HEK293 (cell line): ENCODE results near the gene POLR1B.

Source experiments
- BCL11B ChIP-seq: fragments of 450-650 bp; formaldehyde crosslinking; IDR thresholded peaks from 2 replicates; pipeline ENCODE4 v1.5.1; 2016; ENCODE audit warnings: low read depth, missing biosample characterization, missing genetic modification characterization
- HIC1 ChIP-seq: fragments of 450-650 bp; formaldehyde crosslinking; IDR thresholded peaks from 2 replicates; pipeline ENCODE4 v1.5.1; 2016; ENCODE audit warnings: missing biosample characterization, missing genetic modification characterization
- KLF1 ChIP-seq: fragments of 450-650 bp; formaldehyde crosslinking; IDR thresholded peaks from 2 replicates; pipeline ENCODE4 v1.5.1; 2016; ENCODE audit warnings: missing biosample characterization, missing genetic modification characterization
- KLF16 ChIP-seq: fragments of 450-650 bp; formaldehyde crosslinking; IDR thresholded peaks from 2 replicates; pipeline ENCODE4 v1.5.1; 2017; ENCODE audit warnings: missing biosample characterization, missing genetic modification characterization
- KLF9 ChIP-seq: fragments of 450-650 bp; formaldehyde crosslinking; IDR thresholded peaks from 2 replicates; pipeline ENCODE4 v1.5.1; 2016; ENCODE audit warnings: missing biosample characterization, missing genetic modification characterization, low read depth
- OVOL3 ChIP-seq: fragments of 450-650 bp; formaldehyde crosslinking; IDR thresholded peaks from 2 replicates; pipeline ENCODE4 v1.5.1; 2016; ENCODE audit warnings: missing biosample characterization, missing genetic modification characterization
- SP2 ChIP-seq: fragments of 450-650 bp; formaldehyde crosslinking; IDR thresholded peaks from 2 replicates; pipeline ENCODE4 v1.5.1; 2016; ENCODE audit warnings: missing biosample characterization, missing genetic modification characterization
- ZBTB20 ChIP-seq: fragments of 450-650 bp; formaldehyde crosslinking; IDR thresholded peaks from 2 replicates; pipeline ENCODE4 v1.5.1; 2016; ENCODE audit warnings: missing biosample characterization, missing genetic modification characterization
- ZNF133 ChIP-seq: fragments of 450-650 bp; formaldehyde crosslinking; IDR thresholded peaks from 2 replicates; pipeline ENCODE4 v1.5.1; 2016; ENCODE audit warnings: missing biosample characterization, missing genetic modification characterization
- ZNF140 ChIP-seq: fragments of 450-650 bp; formaldehyde crosslinking; IDR thresholded peaks from 2 replicates; pipeline ENCODE4 v1.5.1; 2016; ENCODE audit warnings: missing biosample characterization, missing genetic modification characterization
- ZNF155 ChIP-seq: fragments of 450-650 bp; formaldehyde crosslinking; IDR thresholded peaks from 2 replicates; pipeline ENCODE4 v1.5.1; 2016; ENCODE audit warnings: missing biosample characterization, missing genetic modification characterization
- ZNF202 ChIP-seq: fragments of 450-650 bp; formaldehyde crosslinking; IDR thresholded peaks from 2 replicates; pipeline ENCODE4 v1.5.1; 2016; ENCODE audit warnings: missing biosample characterization, missing genetic modification characterization, borderline replicate concordance
- ZNF211 ChIP-seq: fragments of 450-650 bp; formaldehyde crosslinking; IDR thresholded peaks from 2 replicates; pipeline ENCODE4 v1.5.1; 2016; ENCODE audit warnings: low read depth, missing biosample characterization, missing genetic modification characterization
- ZNF335 ChIP-seq: fragments of 450-650 bp; formaldehyde crosslinking; conservative IDR thresholded peaks from 2 replicates; pipeline ENCODE4 v1.5.1; 2016; ENCODE audit warnings: missing biosample characterization, missing genetic modification characterization
- ZNF558 ChIP-seq: fragments of 450-650 bp; formaldehyde crosslinking; IDR thresholded peaks from 2 replicates; pipeline ENCODE4 v1.5.1; 2016; ENCODE audit warnings: missing biosample characterization, missing genetic modification characterization
- ZNF623 ChIP-seq: fragments of 450-650 bp; formaldehyde crosslinking; IDR thresholded peaks from 2 replicates; pipeline ENCODE4 v1.5.1; 2016; ENCODE audit warnings: missing biosample characterization, missing genetic modification characterization
- ZNF768 ChIP-seq: fragments of 450-650 bp; formaldehyde crosslinking; IDR thresholded peaks from 2 replicates; pipeline ENCODE4 v1.5.1; 2018; ENCODE audit warnings: missing biosample characterization, mild to moderate bottlenecking, missing genetic modification characterization
- ZNF776 ChIP-seq: fragments of 450-650 bp; formaldehyde crosslinking; IDR thresholded peaks from 2 replicates; pipeline ENCODE4 v1.5.0; 2017; ENCODE audit warnings: missing biosample characterization, missing genetic modification characterization, borderline replicate concordance
- ZSCAN4 ChIP-seq: fragments of 450-650 bp; formaldehyde crosslinking; IDR thresholded peaks from 2 replicates; pipeline ENCODE4 v1.5.1; 2017; ENCODE audit warnings: missing biosample characterization, missing genetic modification characterization
- TF ChIP-seq, protein P1 (sequence below): fragments of 450-650 bp; IDR thresholded peaks from 2 replicates; pipeline ENCODE4 v1.5.1; 2018; ENCODE audit warnings: missing biosample characterization, missing genetic modification characterization
- TF ChIP-seq, protein P2 (sequence below): fragments of 450-650 bp; formaldehyde crosslinking; IDR thresholded peaks from 2 replicates; pipeline ENCODE4 v1.5.1; 2016; ENCODE audit warnings: missing biosample characterization, missing genetic modification characterization
- TF ChIP-seq, protein P3 (sequence below): fragments of 450-650 bp; formaldehyde crosslinking; IDR thresholded peaks from 2 replicates; pipeline ENCODE4 v1.5.1; 2017; ENCODE audit warnings: missing biosample characterization, missing genetic modification characterization
- TF ChIP-seq, protein P4 (sequence below): fragments of 450-650 bp; formaldehyde crosslinking; conservative IDR thresholded peaks from 2 replicates; pipeline ENCODE4 v1.5.1; 2016; ENCODE audit warnings: low read depth, missing biosample characterization, missing genetic modification characterization
- TF ChIP-seq, protein P5 (sequence below): fragments of 450-650 bp; formaldehyde crosslinking; IDR thresholded peaks from 2 replicates; pipeline ENCODE4 v1.5.1; 2016; ENCODE audit warnings: missing biosample characterization, missing genetic modification characterization

Gene POLR1B

DNA sequence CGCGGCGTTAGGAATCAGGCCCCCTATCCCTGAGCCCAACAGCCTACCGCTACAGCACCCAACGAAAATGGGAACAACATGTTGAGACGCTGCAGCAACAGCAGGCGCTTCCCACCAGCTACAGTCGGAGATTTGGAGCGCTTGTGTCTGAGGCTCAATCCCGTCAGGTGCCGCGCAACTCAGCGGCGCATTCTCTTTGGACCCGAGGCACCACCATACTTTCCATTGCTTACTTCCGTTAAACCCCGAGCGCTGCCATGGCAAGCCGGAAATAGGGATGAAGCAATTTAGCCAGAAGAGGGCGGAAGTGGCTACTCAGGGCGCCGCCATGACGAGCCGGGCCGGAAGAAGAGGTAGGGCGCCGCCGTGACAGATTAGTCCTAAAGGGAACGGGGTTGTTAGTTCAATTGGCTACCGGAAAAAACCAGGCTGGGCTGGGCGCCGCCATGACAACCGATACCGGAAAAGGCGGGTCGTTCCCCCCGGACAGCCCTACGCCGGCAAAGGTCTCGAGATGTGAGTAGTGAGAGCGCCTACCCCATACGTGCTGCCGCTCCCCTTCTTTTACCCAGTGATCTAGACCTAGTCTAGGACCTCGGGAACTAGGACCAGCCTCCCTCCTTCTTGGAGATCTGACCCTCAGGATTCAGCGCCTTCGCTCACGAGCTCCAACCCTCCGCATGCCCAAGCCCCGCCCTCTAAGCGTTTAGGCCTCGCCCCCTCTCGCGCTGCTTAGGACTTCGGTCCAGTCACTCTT lies 42.0 kb downstream of the POLR1B start, which contains the start of gene CHCHD5 (continued):
- peak; percentile 72 for TF ChIP-seq ZBTB20 (tag by site-specific recombination)
- TF ChIP-seq KLF16 (tag by site-specific recombination): no peak
- no peak for TF ChIP-seq BCL11B (tag by site-specific recombination)
- no peak for TF ChIP-seq ZNF202
- no peak for TF ChIP-seq ZNF133 (tag by site-specific recombination)
- TF ChIP-seq ZNF768: no peak
- TF ChIP-seq ZNF140 (tag by site-specific recombination): no peak
- peak; percentile 88 for TF ChIP-seq ZNF335 (tag by site-specific recombination)
- TF ChIP-seq, protein P1, sequence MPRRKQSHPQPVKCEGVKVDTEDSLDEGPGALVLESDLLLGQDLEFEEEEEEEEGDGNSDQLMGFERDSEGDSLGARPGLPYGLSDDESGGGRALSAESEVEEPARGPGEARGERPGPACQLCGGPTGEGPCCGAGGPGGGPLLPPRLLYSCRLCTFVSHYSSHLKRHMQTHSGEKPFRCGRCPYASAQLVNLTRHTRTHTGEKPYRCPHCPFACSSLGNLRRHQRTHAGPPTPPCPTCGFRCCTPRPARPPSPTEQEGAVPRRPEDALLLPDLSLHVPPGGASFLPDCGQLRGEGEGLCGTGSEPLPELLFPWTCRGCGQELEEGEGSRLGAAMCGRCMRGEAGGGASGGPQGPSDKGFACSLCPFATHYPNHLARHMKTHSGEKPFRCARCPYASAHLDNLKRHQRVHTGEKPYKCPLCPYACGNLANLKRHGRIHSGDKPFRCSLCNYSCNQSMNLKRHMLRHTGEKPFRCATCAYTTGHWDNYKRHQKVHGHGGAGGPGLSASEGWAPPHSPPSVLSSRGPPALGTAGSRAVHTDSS (tag by site-specific recombination): 0 out of 2 replicates have a peak, but pooled peaks have one; percentile 41
- TF ChIP-seq KLF9: peak; percentile 44; the same call in 1 of the 2 replicates
- 0 out of 2 replicates have a peak, but pooled peaks have one; percentile 25 for TF ChIP-seq ZNF558
- no peak for TF ChIP-seq ZNF155 (tag by site-specific recombination)
- TF ChIP-seq, protein P2, sequence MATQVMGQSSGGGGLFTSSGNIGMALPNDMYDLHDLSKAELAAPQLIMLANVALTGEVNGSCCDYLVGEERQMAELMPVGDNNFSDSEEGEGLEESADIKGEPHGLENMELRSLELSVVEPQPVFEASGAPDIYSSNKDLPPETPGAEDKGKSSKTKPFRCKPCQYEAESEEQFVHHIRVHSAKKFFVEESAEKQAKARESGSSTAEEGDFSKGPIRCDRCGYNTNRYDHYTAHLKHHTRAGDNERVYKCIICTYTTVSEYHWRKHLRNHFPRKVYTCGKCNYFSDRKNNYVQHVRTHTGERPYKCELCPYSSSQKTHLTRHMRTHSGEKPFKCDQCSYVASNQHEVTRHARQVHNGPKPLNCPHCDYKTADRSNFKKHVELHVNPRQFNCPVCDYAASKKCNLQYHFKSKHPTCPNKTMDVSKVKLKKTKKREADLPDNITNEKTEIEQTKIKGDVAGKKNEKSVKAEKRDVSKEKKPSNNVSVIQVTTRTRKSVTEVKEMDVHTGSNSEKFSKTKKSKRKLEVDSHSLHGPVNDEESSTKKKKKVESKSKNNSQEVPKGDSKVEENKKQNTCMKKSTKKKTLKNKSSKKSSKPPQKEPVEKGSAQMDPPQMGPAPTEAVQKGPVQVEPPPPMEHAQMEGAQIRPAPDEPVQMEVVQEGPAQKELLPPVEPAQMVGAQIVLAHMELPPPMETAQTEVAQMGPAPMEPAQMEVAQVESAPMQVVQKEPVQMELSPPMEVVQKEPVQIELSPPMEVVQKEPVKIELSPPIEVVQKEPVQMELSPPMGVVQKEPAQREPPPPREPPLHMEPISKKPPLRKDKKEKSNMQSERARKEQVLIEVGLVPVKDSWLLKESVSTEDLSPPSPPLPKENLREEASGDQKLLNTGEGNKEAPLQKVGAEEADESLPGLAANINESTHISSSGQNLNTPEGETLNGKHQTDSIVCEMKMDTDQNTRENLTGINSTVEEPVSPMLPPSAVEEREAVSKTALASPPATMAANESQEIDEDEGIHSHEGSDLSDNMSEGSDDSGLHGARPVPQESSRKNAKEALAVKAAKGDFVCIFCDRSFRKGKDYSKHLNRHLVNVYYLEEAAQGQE (tag by site-specific recombination): no peak
- TF ChIP-seq ZNF211 (tag by site-specific recombination): no peak
- 0 out of 2 replicates have a peak, but pooled peaks have one; percentile 14 for TF ChIP-seq OVOL3 (tag by site-specific recombination)
- TF ChIP-seq ZSCAN4: no peak
- no peak for TF ChIP-seq ZNF776 (tag by site-specific recombination)
- TF ChIP-seq SP2 (tag by site-specific recombination): peak; percentile 88
- TF ChIP-seq, protein P3, sequence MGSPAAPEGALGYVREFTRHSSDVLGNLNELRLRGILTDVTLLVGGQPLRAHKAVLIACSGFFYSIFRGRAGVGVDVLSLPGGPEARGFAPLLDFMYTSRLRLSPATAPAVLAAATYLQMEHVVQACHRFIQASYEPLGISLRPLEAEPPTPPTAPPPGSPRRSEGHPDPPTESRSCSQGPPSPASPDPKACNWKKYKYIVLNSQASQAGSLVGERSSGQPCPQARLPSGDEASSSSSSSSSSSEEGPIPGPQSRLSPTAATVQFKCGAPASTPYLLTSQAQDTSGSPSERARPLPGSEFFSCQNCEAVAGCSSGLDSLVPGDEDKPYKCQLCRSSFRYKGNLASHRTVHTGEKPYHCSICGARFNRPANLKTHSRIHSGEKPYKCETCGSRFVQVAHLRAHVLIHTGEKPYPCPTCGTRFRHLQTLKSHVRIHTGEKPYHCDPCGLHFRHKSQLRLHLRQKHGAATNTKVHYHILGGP: no peak
- TF ChIP-seq, protein P4, sequence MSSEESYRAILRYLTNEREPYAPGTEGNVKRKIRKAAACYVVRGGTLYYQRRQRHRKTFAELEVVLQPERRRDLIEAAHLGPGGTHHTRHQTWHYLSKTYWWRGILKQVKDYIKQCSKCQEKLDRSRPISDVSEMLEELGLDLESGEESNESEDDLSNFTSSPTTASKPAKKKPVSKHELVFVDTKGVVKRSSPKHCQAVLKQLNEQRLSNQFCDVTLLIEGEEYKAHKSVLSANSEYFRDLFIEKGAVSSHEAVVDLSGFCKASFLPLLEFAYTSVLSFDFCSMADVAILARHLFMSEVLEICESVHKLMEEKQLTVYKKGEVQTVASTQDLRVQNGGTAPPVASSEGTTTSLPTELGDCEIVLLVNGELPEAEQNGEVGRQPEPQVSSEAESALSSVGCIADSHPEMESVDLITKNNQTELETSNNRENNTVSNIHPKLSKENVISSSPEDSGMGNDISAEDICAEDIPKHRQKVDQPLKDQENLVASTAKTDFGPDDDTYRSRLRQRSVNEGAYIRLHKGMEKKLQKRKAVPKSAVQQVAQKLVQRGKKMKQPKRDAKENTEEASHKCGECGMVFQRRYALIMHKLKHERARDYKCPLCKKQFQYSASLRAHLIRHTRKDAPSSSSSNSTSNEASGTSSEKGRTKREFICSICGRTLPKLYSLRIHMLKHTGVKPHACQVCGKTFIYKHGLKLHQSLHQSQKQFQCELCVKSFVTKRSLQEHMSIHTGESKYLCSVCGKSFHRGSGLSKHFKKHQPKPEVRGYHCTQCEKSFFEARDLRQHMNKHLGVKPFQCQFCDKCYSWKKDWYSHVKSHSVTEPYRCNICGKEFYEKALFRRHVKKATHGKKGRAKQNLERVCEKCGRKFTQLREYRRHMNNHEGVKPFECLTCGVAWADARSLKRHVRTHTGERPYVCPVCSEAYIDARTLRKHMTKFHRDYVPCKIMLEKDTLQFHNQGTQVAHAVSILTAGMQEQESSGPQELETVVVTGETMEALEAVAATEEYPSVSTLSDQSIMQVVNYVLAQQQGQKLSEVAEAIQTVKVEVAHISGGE (tag by site-specific recombination): peak; percentile 94
- no peak for TF ChIP-seq KLF1 (tag by site-specific recombination)
- no peak for TF ChIP-seq ZNF623 (tag by site-specific recombination)
- TF ChIP-seq, protein P5, sequence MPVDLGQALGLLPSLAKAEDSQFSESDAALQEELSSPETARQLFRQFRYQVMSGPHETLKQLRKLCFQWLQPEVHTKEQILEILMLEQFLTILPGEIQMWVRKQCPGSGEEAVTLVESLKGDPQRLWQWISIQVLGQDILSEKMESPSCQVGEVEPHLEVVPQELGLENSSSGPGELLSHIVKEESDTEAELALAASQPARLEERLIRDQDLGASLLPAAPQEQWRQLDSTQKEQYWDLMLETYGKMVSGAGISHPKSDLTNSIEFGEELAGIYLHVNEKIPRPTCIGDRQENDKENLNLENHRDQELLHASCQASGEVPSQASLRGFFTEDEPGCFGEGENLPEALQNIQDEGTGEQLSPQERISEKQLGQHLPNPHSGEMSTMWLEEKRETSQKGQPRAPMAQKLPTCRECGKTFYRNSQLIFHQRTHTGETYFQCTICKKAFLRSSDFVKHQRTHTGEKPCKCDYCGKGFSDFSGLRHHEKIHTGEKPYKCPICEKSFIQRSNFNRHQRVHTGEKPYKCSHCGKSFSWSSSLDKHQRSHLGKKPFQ (tag by site-specific recombination): 0 out of 2 replicates have a peak, but pooled peaks have one; percentile 11
- TF ChIP-seq HIC1 (tag by site-specific recombination): no peak; the same call in 1 of the 2 replicates
